KOPT-K1 (cell line): Measurements from ENCODE around the gene TBX2.

Experiments
- H3K27ac ChIP-seq: fragments of 200-600 bp; sonication (generic); 2 replicates; pipeline ENCODE4 v1.5.1; 2016; ENCODE audit warnings: antibody characterized with exemption, mild to moderate bottlenecking, low read depth, low read length; ENCODE audit not compliant: poor library complexity, severe bottlenecking
- H3K36me3 ChIP-seq: fragments of 200-600 bp; sonication (generic); 2 replicates; pipeline ENCODE4 v1.5.1; 2017; ENCODE audit warnings: antibody characterized with exemption, mild to moderate bottlenecking, low read length, moderate library complexity; ENCODE audit not compliant: insufficient read depth
- H3K9me3 ChIP-seq: fragments of 200-600 bp; sonication (generic); 2 replicates; pipeline ENCODE4 v1.5.1; 2017; ENCODE audit warnings: antibody characterized with exemption, low read length, mild to moderate bottlenecking; ENCODE audit not compliant: insufficient read depth, poor library complexity, severe bottlenecking

TBX2 gene

GRCh38 chr17:61402073-61402541 lies 2.5 kb downstream of the TBX2 start:
- Histone ChIP-seq H3K9me3 (peaks cover 15% of the 10 kb centered on the region), H3K27ac (no peak overlapping the region), H3K36me3 (no peaks in the 10 kb centered on the region)

GRCh38 chr17:61402978-61403800 lies 3.5 kb downstream of the TBX2 start:
- H3K36me3 ChIP-seq = no peaks in the 10 kb centered on the region
- peaks cover 10% of the 10 kb centered on the region for H3K9me3 ChIP-seq
- no peak overlapping the region for H3K27ac ChIP-seq

GRCh38 chr17:61403801-61404662 lies 4.4 kb downstream of the TBX2 start:
- Histone ChIP-seq H3K9me3 (peaks cover 2% of the 10 kb centered on the region), H3K27ac (no peak overlapping the region), H3K36me3 (no peaks in the 10 kb centered on the region)

GRCh38 chr17:61404663-61404912 lies 4.9 kb downstream of the TBX2 start:
- H3K27ac ChIP-seq = no peak overlapping the region
- H3K9me3 ChIP-seq = no peaks in the 10 kb centered on the region
- no peaks in the 10 kb centered on the region for H3K36me3 ChIP-seq

- Histone ChIP-seq H3K9me3 (no peaks in the 10 kb centered on the region), H3K36me3 (no peaks in the 10 kb centered on the region), H3K27ac (no peak overlapping the region)
Measured at GRCh38 chr17:61404913-61405685, 5.5 kb downstream of the TBX2 start.

- Histone ChIP-seq H3K36me3 (no peaks in the 10 kb centered on the region), H3K27ac (no peak overlapping the region), H3K9me3 (no peaks in the 10 kb centered on the region)
Measured at GRCh38 chr17:61405686-61406536, 6.3 kb downstream of the TBX2 start.

GRCh38 chr17:61406537-61406845 lies 6.8 kb downstream of the TBX2 start:
- Histone ChIP-seq H3K9me3 (no peaks in the 10 kb centered on the region), H3K27ac (no peak overlapping the region), H3K36me3 (no peaks in the 10 kb centered on the region)

GRCh38 chr17:61406971-61407911 lies 7.6 kb downstream of the TBX2 start:
- no peaks in the 10 kb centered on the region for H3K9me3 ChIP-seq
- H3K27ac ChIP-seq = no peak overlapping the region
- no peaks in the 10 kb centered on the region for H3K36me3 ChIP-seq

- no peaks in the 10 kb centered on the region for H3K36me3 ChIP-seq
- no peaks in the 10 kb centered on the region for H3K9me3 ChIP-seq
- no peak overlapping the region for H3K27ac ChIP-seq
Measured at GRCh38 chr17:61408151-61409041, 8.8 kb downstream of the TBX2 start.

- no peaks in the 10 kb centered on the region for H3K9me3 ChIP-seq
- no peaks in the 10 kb centered on the region for H3K36me3 ChIP-seq
- no peak overlapping the region for H3K27ac ChIP-seq
Measured at GRCh38 chr17:61409301-61410112, 9.9 kb downstream of the TBX2 start.

GRCh38 chr17:61410141-61411010 lies 10.7 kb downstream of the TBX2 start:
- H3K36me3 ChIP-seq = no peaks in the 10 kb centered on the region
- H3K9me3 ChIP-seq = no peaks in the 10 kb centered on the region
- no peak overlapping the region for H3K27ac ChIP-seq

- H3K36me3 ChIP-seq = no peaks in the 10 kb centered on the region
- H3K27ac ChIP-seq = no peak overlapping the region
- no peaks in the 10 kb centered on the region for H3K9me3 ChIP-seq
Measured at GRCh38 chr17:61411011-61411260, 11.3 kb downstream of the TBX2 start.
